Adrenal gland (tissue), 12 donors: ENCODE measurements around the gene RPL38. TPM values are rescaled to one million over a fixed set of nuclear protein-coding genes. Genes with fewer than 3 reads are reported as not detected.

Experiments
- DNase-seq, 7 donors: peaks; one replicate each; pipeline ENCODE4 v3.0.0-alpha.2; 2019 to 2020
- H3K27ac ChIP-seq, 5 donors: fragments of 200-600 bp; sonication (generic) in 4 of 5; 1 replicate in 3 of 5; 2 replicates in 2 of 5; pipeline versions ENCODE4 v1.5.1 to v1.8.0; 2016 to 2020; ENCODE audit warnings: mild to moderate bottlenecking in 1 of 5
- H3K27me3 ChIP-seq: fragments of 200-600 bp; 2 replicates; pipeline ENCODE4 v1.8.0; 2021
- H3K36me3 ChIP-seq, 2 donors: fragments of 200-600 bp; replicated peaks in 1 of 2; 1 replicate in 1 of 2; 2 replicates in 1 of 2; pipeline versions ENCODE4 v1.5.1 to v1.8.0; 2018 to 2022
- H3K4me1 ChIP-seq, 2 donors: fragments of 200-600 bp; replicated peaks in 1 of 2; 1 replicate in 1 of 2; 2 replicates in 1 of 2; pipeline versions ENCODE4 v1.5.1 to v1.8.0; 2018 to 2021
- H3K4me3 ChIP-seq, 4 donors: fragments of 200-600 bp; sonication (generic) in 3 of 4; one replicate each; pipeline ENCODE4 v1.5.1; 2016 to 2018
- H3K9me3 ChIP-seq, 3 donors: fragments of 200-600 bp; sonication (generic) in 1 of 3; replicated peaks in 1 of 3; 1 replicate in 2 of 3; 2 replicates in 1 of 3; pipeline versions ENCODE4 v1.5.1 to v1.8.0; 2016 to 2021
- POLR2A ChIP-seq, 2 donors: fragments of 450-650 bp; IDR thresholded peaks; one replicate each; pipeline ENCODE4 v1.6.1; 2017; ENCODE audit warnings: antibody characterized with exemption in 2 of 2, mild to moderate bottlenecking in 2 of 2, moderate library complexity in 1 of 2
- WGBS, 4 donors: extraction: QIAGEN DNeasy Blood & Tissue Kit in 2 of 4; methylation state at CpG; one replicate each; pipeline versions ENCODE4 v1.1.5 to v1.1.7; 2013 to 2017; 5-methylcytosine and 5-hydroxymethylcytosine counted together
- intact Hi-C, 2 donors: fragments of 100-400 bp; cut with DNase I; formaldehyde crosslinking; loops; one replicate each; pipeline versions ENCODE4 v1.14.1 to v1.15.0; 2022 to 2023
- polyA plus RNA-seq, 3 donors: library from polyadenylated mRNA; stranded (reverse); fragments of 200-250 nt in 2 of 3; fragments of 350-450 nt in 1 of 3; fragmentation: Illumina TruSeq in 1 of 3; extraction: RNeasy Lipid Tissue Mini Kit (QIAGEN cat#74804) in 1 of 3; gene quantifications; one replicate each; pipeline ENCODE4 v1.2.3, GENCODE V29; 2013 to 2014
- total RNA-seq, 9 donors: library from RNA; depleted of rRNA in 4 of 9; stranded (reverse); fragments of >200 nt in 4 of 9; fragments of 120-200 nt in 1 of 9; fragmentation: NEBNext Ultra II Directional in 1 of 9; extraction: Animal tissue kit (Norgen Biotek cat#: 25700) in 1 of 9; gene quantifications; one replicate each; pipeline versions ENCODE4 v1.1.0 to v1.2.4, GENCODE V29; 2013 to 2023
- TF ChIP-seq, protein P1 (sequence below), 6 experiments: fragments of 450-650 bp in 4 of 6; fragments of 200-600 bp in 2 of 6; sonication (generic) in 1 of 6; IDR thresholded peaks; 1 replicate in 5 of 6; 2 replicates in 1 of 6; pipeline versions ENCODE4 v1.5.1 to v1.8.0; 2016 to 2021; ENCODE audit warnings: antibody characterized with exemption in 6 of 6, mild to moderate bottlenecking in 2 of 6, moderate library complexity in 1 of 6
- donor health status: healthy with polysubstance abuse.
- donor health status: Bipolar disorder and iron deficiency.
- donor health status: DM: yes; HTN: yes; CAD: no.
- donor health status: DM: no; HTN: no; CAD: no.
- donor health status: DM: no; HTN: no; CAD: no.
- donor health status: DM: yes; HTN: yes; CAD: no.

Gene RPL38
- total and polyA plus RNA-seq, 12 donors, result 136 to 1,921 (median 789) TPM

DNA sequence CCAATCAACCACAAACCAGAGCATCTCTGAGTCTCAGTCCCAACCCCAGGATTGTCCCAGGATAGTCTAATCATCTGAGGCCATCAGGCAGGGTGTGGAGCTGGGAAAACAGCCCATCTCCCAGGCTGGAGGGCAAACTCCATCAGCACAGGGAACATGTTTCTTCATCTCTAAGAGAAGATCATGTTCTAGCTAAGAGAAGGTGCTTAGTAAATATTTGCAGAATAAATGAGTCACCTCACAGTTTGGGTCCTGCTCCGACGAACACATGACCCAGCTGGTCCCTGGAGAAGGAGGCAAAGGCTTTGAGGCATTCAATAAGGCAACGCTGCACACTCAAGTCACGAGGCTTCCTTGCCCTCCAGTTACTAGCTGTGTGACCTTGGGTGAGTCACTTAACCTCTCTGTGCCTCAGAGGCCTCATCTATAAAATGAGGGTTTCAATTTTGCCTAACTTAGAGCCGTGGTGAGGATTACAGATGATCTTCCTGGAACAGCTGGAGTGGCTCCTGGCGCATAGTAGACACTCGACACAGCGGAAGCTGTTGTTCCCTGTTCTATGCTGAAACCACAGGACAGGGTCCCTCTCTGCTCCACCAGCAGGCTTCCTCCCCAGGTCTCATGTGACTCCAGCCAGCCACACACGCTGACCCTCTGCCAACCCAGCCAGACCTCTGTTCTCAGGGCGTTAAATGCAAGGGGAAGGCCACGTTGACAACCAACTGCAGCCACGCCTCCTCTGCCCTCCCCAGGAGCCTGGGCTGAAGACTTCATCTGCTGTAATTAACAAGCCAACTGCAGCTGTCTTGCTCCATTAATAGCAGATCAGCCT lies 10.3 kb upstream of the RPL38 start:
- no peaks in the 10 kb centered on the region for H3K27me3 ChIP-seq
- H3K4me3 ChIP-seq, result no peak overlapping the region
- no peaks in the 10 kb centered on the region for H3K36me3 ChIP-seq
- peak overlapping the region in 1 of 5 donors; percentile 55 for H3K27ac ChIP-seq
- no peaks in the 10 kb centered on the region for H3K9me3 ChIP-seq
- TF ChIP-seq POLR2A (IDR thresholded peaks at IDR 0.05), result no peak
- TF ChIP-seq, protein P1, sequence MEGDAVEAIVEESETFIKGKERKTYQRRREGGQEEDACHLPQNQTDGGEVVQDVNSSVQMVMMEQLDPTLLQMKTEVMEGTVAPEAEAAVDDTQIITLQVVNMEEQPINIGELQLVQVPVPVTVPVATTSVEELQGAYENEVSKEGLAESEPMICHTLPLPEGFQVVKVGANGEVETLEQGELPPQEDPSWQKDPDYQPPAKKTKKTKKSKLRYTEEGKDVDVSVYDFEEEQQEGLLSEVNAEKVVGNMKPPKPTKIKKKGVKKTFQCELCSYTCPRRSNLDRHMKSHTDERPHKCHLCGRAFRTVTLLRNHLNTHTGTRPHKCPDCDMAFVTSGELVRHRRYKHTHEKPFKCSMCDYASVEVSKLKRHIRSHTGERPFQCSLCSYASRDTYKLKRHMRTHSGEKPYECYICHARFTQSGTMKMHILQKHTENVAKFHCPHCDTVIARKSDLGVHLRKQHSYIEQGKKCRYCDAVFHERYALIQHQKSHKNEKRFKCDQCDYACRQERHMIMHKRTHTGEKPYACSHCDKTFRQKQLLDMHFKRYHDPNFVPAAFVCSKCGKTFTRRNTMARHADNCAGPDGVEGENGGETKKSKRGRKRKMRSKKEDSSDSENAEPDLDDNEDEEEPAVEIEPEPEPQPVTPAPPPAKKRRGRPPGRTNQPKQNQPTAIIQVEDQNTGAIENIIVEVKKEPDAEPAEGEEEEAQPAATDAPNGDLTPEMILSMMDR (IDR thresholded peaks at IDR 0.05), result no peak
- intact Hi-C loops, result no loop called here
- peaks cover 0 to 5% of the 10 kb centered on the region in 2 donors for H3K4me1 ChIP-seq
- peak in 6 of 7 donors; percentile 53 to 82 (median 66) for DNase-seq
- WGBS, 4 donors, result 36 to 55% (median 44%) methylated on average over 10 to 12 of the region's 12 CpGs

DNA sequence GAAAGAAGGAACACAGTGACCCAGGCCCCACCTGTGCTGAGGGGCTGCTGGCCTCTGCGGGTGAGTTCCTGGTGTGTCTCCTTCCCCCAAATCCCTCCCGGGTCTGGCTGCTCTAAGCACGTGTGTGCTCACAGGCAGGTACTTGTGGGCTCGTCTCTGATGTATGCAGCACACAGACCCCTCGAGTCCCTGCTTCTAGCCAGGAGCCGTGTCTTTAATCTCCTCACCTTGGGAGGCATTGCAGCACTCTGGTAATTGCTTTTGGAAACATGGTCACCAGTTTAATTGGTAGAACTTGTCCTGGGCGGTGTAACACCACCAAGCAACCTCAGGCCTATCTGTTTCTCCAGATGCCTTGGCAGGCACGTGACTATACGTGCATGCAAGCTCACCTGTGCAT lies 8.8 kb upstream of the RPL38 start:
- no peaks in the 10 kb centered on the region for H3K36me3 ChIP-seq
- H3K4me3 ChIP-seq, result no peak overlapping the region
- H3K4me1 ChIP-seq, result peaks cover 0 to 5% of the 10 kb centered on the region in 2 donors
- no peaks in the 10 kb centered on the region for H3K27me3 ChIP-seq
- intact Hi-C loops, result no loop called here
- WGBS, 4 donors, result 71 to 100% (median 79%) methylated on average over 3 to 9 of the region's 9 CpGs
- no peak for DNase-seq
- no peaks in the 10 kb centered on the region for H3K9me3 ChIP-seq
- H3K27ac ChIP-seq, result no peak overlapping the region
- no peak for TF ChIP-seq POLR2A (IDR thresholded peaks at IDR 0.05)
- TF ChIP-seq, protein P1 (IDR thresholded peaks at IDR 0.05), result no peak

DNA sequence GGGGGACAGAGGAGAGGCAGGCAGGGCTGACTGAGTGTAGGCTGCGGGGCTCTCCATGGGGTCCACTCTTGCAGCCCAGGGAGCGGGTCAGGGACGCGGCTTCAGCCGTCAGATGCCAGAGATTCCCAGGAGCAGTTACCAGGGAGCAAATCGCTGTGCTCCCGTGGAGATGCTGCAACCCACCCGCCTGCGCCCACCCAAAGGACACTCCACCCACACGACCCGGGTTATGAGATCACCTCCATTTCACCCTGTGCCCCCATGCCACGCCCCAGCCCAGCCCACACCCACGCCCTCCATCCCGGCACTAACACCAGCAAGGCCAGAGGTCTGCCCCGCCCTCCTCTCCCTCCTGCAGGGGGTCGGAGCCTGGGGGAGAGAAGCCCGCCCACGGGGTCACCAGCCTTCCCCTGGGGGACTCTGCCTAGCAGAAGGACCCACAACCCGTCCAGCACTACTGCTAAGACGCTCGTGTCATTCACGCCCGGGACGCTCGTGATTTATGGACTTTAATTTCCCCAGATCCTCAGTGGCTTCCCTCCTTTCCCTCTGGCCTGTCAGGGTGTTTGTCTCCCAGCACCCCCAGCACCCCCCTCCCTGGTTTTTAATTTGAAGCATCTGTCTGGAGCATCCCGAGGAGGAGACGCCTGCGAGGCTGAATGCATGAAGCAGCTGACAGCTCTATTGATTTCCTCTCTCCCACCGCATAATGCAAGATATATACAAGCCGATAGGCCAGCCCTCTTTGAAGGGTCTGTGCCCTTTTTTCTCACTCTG lies 6.7 kb upstream of the RPL38 start:
- Histone ChIP-seq H3K4me1 (peaks cover 0 to 5% of the 10 kb centered on the region in 2 donors), H3K27me3 (no peaks in the 10 kb centered on the region), H3K9me3 (no peaks in the 10 kb centered on the region), H3K4me3 (no peak overlapping the region), H3K27ac (no peak overlapping the region), H3K36me3 (no peaks in the 10 kb centered on the region)
- 40 to 49% (median 42%) methylated on average over 23 to 30 of the region's 30 CpGs for WGBS, 4 donors
- intact Hi-C loops, result no loop called here
- DNase-seq, result no peak
- no peak for TF ChIP-seq POLR2A (IDR thresholded peaks at IDR 0.05)
- TF ChIP-seq, protein P1 (IDR thresholded peaks at IDR 0.05), result no peak

DNA sequence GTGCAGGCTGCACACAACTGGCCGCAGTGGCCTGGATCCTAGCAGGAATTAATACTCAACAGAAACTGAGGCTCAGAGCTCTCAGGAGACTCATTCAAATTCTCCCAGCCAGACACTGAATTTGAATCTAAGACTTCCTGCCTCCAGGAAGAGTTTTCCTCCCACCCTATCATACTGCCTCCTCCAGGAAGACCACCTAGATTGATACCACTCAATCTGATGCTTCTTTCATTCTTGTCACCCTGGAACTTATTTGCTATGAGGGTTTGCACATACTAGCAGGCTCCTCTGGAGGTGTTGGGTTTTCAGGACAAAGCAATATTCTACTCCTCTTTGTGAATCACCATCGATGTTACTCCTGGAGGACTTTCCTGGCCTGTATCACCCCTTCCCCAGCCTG lies 5.7 kb upstream of the RPL38 start:
- no peak for TF ChIP-seq POLR2A (IDR thresholded peaks at IDR 0.05)
- TF ChIP-seq, protein P1 (IDR thresholded peaks at IDR 0.05), result no peak
- no peaks in the 10 kb centered on the region for H3K27me3 ChIP-seq
- DNase-seq, result no peak
- no peaks in the 10 kb centered on the region for H3K36me3 ChIP-seq
- H3K4me1 ChIP-seq, result peaks cover 0 to 5% of the 10 kb centered on the region in 2 donors
- no peaks in the 10 kb centered on the region for H3K9me3 ChIP-seq
- intact Hi-C loops, result no loop called here
- WGBS, 4 donors, result 85 to 94% (median 90%) methylated on average over 2 of the region's 2 CpGs
- no peak overlapping the region for H3K4me3 ChIP-seq
- H3K27ac ChIP-seq, result no peak overlapping the region
